Karpas-422 (cell line): ENCODE data around the gene NUP98. TPM values are rescaled to one million over a fixed set of nuclear protein-coding genes. Genes with fewer than 3 reads are reported as not detected.

Source experiments
- DNase-seq: peaks from one replicate; pipeline ENCODE4 v3.0.0-alpha.2; 2015
- H2AFZ ChIP-seq: fragments of 200-600 bp; sonication (generic); 2 replicates; pipeline ENCODE4 v1.6.1; 2014; ENCODE audit warnings: antibody characterized with exemption, low read length, mixed read lengths
- H3K27ac ChIP-seq: fragments of 200-600 bp; sonication (generic); 2 replicates; pipeline ENCODE4 v1.5.1; 2014; ENCODE audit warnings: mild to moderate bottlenecking, low read length, moderate library complexity
- H3K27me3 ChIP-seq: fragments of 200-600 bp; sonication (generic); 2 replicates; pipeline ENCODE4 v1.6.1; 2014; ENCODE audit warnings: low read length, mixed read lengths
- H3K36me3 ChIP-seq: fragments of 200-600 bp; sonication (generic); 2 replicates; pipeline ENCODE4 v1.6.1; 2014; ENCODE audit warnings: low read length, mixed read lengths; ENCODE audit not compliant: insufficient read depth
- H3K4me1 ChIP-seq: fragments of 200-600 bp; sonication (generic); 2 replicates; pipeline ENCODE4 v1.6.1; 2014; ENCODE audit warnings: mild to moderate bottlenecking, low read length, mixed read lengths
- H3K4me2 ChIP-seq: fragments of 200-600 bp; sonication (generic); 2 replicates; pipeline ENCODE4 v1.6.1; 2014; ENCODE audit warnings: low read length, low read depth, mild to moderate bottlenecking; ENCODE audit not compliant: poor library complexity, severe bottlenecking
- H3K4me3 ChIP-seq: fragments of 200-600 bp; sonication (generic); 2 replicates; pipeline ENCODE4 v1.5.1; 2014; ENCODE audit warnings: mild to moderate bottlenecking, antibody characterized with exemption, low read length, mixed read lengths
- H3K79me2 ChIP-seq: fragments of 200-600 bp; sonication (generic); 2 replicates; pipeline ENCODE4 v1.6.1; 2014; ENCODE audit warnings: mild to moderate bottlenecking, low read length, mixed read lengths
- H3K9ac ChIP-seq: fragments of 200-600 bp; sonication (generic); 2 replicates; pipeline ENCODE4 v1.6.0; 2014; ENCODE audit warnings: low read length
- H3K9me2 ChIP-seq: fragments of 200-600 bp; sonication (generic), shearing (Covaris generic); replicated peaks from 2 replicates; pipeline ENCODE4 v1.6.0; 2014; ENCODE audit warnings: mild to moderate bottlenecking, low read length, moderate library complexity; ENCODE audit not compliant: insufficient read depth
- H3K9me3 ChIP-seq: fragments of 300-700, 200-600 bp; sonication (generic); 2 replicates; pipeline ENCODE4 v1.6.1; 2014; ENCODE audit warnings: low read length, mixed read lengths
- H4K20me1 ChIP-seq: fragments of 200-600 bp; sonication (generic); 2 replicates; pipeline ENCODE4 v1.6.1; 2014; ENCODE audit warnings: mild to moderate bottlenecking, antibody characterized with exemption, low read length, low read depth; ENCODE audit not compliant: insufficient read depth
- total RNA-seq: library from RNA; depleted of rRNA; stranded (reverse); fragments of >200 nt; shearing (Covaris generic); gene quantifications from 2 replicates; pipeline ENCODE4 v1.2.3, GENCODE V29; 2014; ENCODE audit warnings: low replicate concordance

NUP98 gene
- total RNA-seq, 1 experiment from 2014 or later: 124 TPM

GRCh38 chr11:3707176-3707575 lies 90.2 kb downstream of the NUP98 start:
- Histone ChIP-seq H3K79me2 (peaks cover 30% of the 10 kb centered on the region), H3K36me3 (peaks cover 66% of the 10 kb centered on the region), H3K27me3 (no peaks in the 10 kb centered on the region)

GRCh38 chr11:3703383-3703782 lies 94.0 kb downstream of the NUP98 start:
- DNase-seq: no peak
- Histone ChIP-seq H3K9me2 (no peaks in the 10 kb centered on the region), H3K79me2 (peaks cover 10% of the 10 kb centered on the region)

More at GRCh38 chr11:3707176-3707575, 90.2 kb downstream of the NUP98 start:
- no peak overlapping the region for H3K27ac ChIP-seq
- no peaks in the 10 kb centered on the region for H3K9me3 ChIP-seq
- H4K20me1 ChIP-seq: no peaks in the 10 kb centered on the region
- H3K9me2 ChIP-seq: no peaks in the 10 kb centered on the region
- H3K4me1 ChIP-seq: no peaks in the 10 kb centered on the region
- DNase-seq: no peak
- H3K9ac ChIP-seq: no peak overlapping the region
- H2AFZ ChIP-seq: no peak overlapping the region
- H3K4me3 ChIP-seq: no peak overlapping the region
- H3K4me2 ChIP-seq: no peak overlapping the region

GRCh38 chr11:3700910-3701309 lies 96.4 kb downstream of the NUP98 start:
- Histone ChIP-seq H3K9me3 (no peaks in the 10 kb centered on the region), H3K27me3 (no peaks in the 10 kb centered on the region), H3K4me2 (no peak overlapping the region), H3K27ac (no peak overlapping the region), H3K36me3 (peaks cover 58% of the 10 kb centered on the region), H3K79me2 (peaks cover 3% of the 10 kb centered on the region; the same call in 1 of the 2 replicates), H3K9me2 (no peaks in the 10 kb centered on the region), H3K4me3 (no peak overlapping the region), H3K9ac (no peak overlapping the region), H2AFZ (no peak overlapping the region), H4K20me1 (no peaks in the 10 kb centered on the region), H3K4me1 (no peaks in the 10 kb centered on the region)
- no peak for DNase-seq

More at GRCh38 chr11:3703383-3703782, 94.0 kb downstream of the NUP98 start:
- H2AFZ ChIP-seq: no peak overlapping the region
- no peaks in the 10 kb centered on the region for H3K27me3 ChIP-seq
- no peak overlapping the region for H3K27ac ChIP-seq
- H3K9me3 ChIP-seq: no peaks in the 10 kb centered on the region
- H3K4me2 ChIP-seq: no peak overlapping the region
- H3K36me3 ChIP-seq: peaks cover 56% of the 10 kb centered on the region
- H3K9ac ChIP-seq: no peak overlapping the region
- H3K4me3 ChIP-seq: no peak overlapping the region
- no peaks in the 10 kb centered on the region for H3K4me1 ChIP-seq
- H4K20me1 ChIP-seq: no peaks in the 10 kb centered on the region

- no peaks in the 10 kb centered on the region for H4K20me1 ChIP-seq
- no peaks in the 10 kb centered on the region for H3K27me3 ChIP-seq
- H3K79me2 ChIP-seq: peaks cover 3% of the 10 kb centered on the region; the same call in 1 of the 2 replicates
- DNase-seq: no peak
- H3K9ac ChIP-seq: no peak overlapping the region
- H3K4me1 ChIP-seq: no peaks in the 10 kb centered on the region
- no peaks in the 10 kb centered on the region for H3K9me3 ChIP-seq
- H2AFZ ChIP-seq: no peak overlapping the region
- H3K4me2 ChIP-seq: no peak overlapping the region
- peaks cover 59% of the 10 kb centered on the region for H3K36me3 ChIP-seq
- H3K4me3 ChIP-seq: no peak overlapping the region
- no peaks in the 10 kb centered on the region for H3K9me2 ChIP-seq
- no peak overlapping the region for H3K27ac ChIP-seq
Observed at GRCh38 chr11:3700410-3700809, 96.9 kb downstream of the NUP98 start.

- H3K4me3 ChIP-seq: no peak overlapping the region
- H3K27me3 ChIP-seq: no peaks in the 10 kb centered on the region
- no peaks in the 10 kb centered on the region for H3K79me2 ChIP-seq
- H3K9me2 ChIP-seq: no peaks in the 10 kb centered on the region
- DNase-seq: no peak
- H3K9me3 ChIP-seq: no peaks in the 10 kb centered on the region
- no peaks in the 10 kb centered on the region for H3K4me1 ChIP-seq
- H3K27ac ChIP-seq: no peak overlapping the region
- H2AFZ ChIP-seq: no peak overlapping the region
- H3K4me2 ChIP-seq: no peak overlapping the region
- peaks cover 62% of the 10 kb centered on the region; the same call in 1 of the 2 replicates for H3K36me3 ChIP-seq
- no peak overlapping the region for H3K9ac ChIP-seq
- no peaks in the 10 kb centered on the region for H4K20me1 ChIP-seq
Observed at GRCh38 chr11:3686751-3687150, 110.6 kb downstream of the NUP98 start.

- Histone ChIP-seq H3K9me3 (no peaks in the 10 kb centered on the region), H4K20me1 (no peaks in the 10 kb centered on the region), H3K27me3 (no peaks in the 10 kb centered on the region), H3K79me2 (no peaks in the 10 kb centered on the region), H3K9ac (no peak overlapping the region), H2AFZ (no peak overlapping the region), H3K36me3 (peaks cover 62% of the 10 kb centered on the region; the same call in 1 of the 2 replicates), H3K4me1 (no peaks in the 10 kb centered on the region), H3K27ac (no peak overlapping the region), H3K4me2 (no peak overlapping the region), H3K4me3 (no peak overlapping the region), H3K9me2 (no peaks in the 10 kb centered on the region)
- DNase-seq: no peak
Observed at GRCh38 chr11:3685923-3686322, 111.4 kb downstream of the NUP98 start.

GRCh38 chr11:3684819-3685172 lies 112.6 kb downstream of the NUP98 start:
- H3K79me2 ChIP-seq: no peaks in the 10 kb centered on the region
- H3K9me2 ChIP-seq: no peaks in the 10 kb centered on the region
- no peak overlapping the region for H2AFZ ChIP-seq
- no peak overlapping the region for H3K4me2 ChIP-seq
- no peaks in the 10 kb centered on the region for H3K9me3 ChIP-seq
- H3K4me3 ChIP-seq: no peak overlapping the region
- no peaks in the 10 kb centered on the region for H3K4me1 ChIP-seq
- no peaks in the 10 kb centered on the region for H4K20me1 ChIP-seq
- peaks cover 62% of the 10 kb centered on the region; the same call in 1 of the 2 replicates for H3K36me3 ChIP-seq
- H3K27ac ChIP-seq: no peak overlapping the region
- H3K9ac ChIP-seq: no peak overlapping the region
- H3K27me3 ChIP-seq: no peaks in the 10 kb centered on the region
- DNase-seq: no peak

- no peak overlapping the region for H3K4me2 ChIP-seq
- no peak overlapping the region for H2AFZ ChIP-seq
- no peaks in the 10 kb centered on the region for H4K20me1 ChIP-seq
- no peaks in the 10 kb centered on the region for H3K27me3 ChIP-seq
- peaks cover 67% of the 10 kb centered on the region for H3K36me3 ChIP-seq
- H3K9ac ChIP-seq: no peak overlapping the region
- no peaks in the 10 kb centered on the region for H3K9me3 ChIP-seq
- H3K4me3 ChIP-seq: no peak overlapping the region
- H3K27ac ChIP-seq: no peak overlapping the region
- no peak for DNase-seq
- H3K79me2 ChIP-seq: no peaks in the 10 kb centered on the region
- no peaks in the 10 kb centered on the region for H3K4me1 ChIP-seq
- H3K9me2 ChIP-seq: no peaks in the 10 kb centered on the region
Observed at GRCh38 chr11:3684129-3684818, 113.1 kb downstream of the NUP98 start.
